ENCODE results near the gene GRK2. TPM values are rescaled to one million over a fixed set of nuclear protein-coding genes. Genes with fewer than 3 reads are reported as not detected.
A peak's percentile ranks its signal among the peaks of the same experiment; 100 is the strongest.

The GRK2 gene
- total and polyA plus RNA-seq, 2 of the 8 experiments (the other 6 are each of a cell fraction or from before 2014, with no cell fraction given): 47.3 to 49.7 TPM

GRCh38 chr11:67260406-67260805 lies 5.9 kb upstream of the GRK2 start:
- Histone ChIP-seq H2BK20ac (ENCODE audit: low read length) (no peak overlapping the region), H3K79me2 (ENCODE audit: control insufficient read depth in 1 of 2, insufficient read depth in 2 of 2, low read length in 2 of 2) (no peaks in the 10 kb centered on the region), H3K4me1 (replicated peaks in 1 of 4; ENCODE audit: control insufficient read depth in 3 of 4, insufficient read depth in 4 of 4, low read length in 3 of 4) (peaks cover 0 to 16% (median 13%) of the 10 kb centered on the region in 4 experiments; a peak in 6 of 7 replicates), H3K23me2 (ENCODE audit: low read depth, low read length) (no peaks in the 10 kb centered on the region; the same call in 1 of the 2 replicates), H3K56ac (replicated peaks; ENCODE audit: insufficient read length, low read depth, low read length) (no peak overlapping the region), H3K27ac (ENCODE audit: low read depth, low read length) (no peak overlapping the region), H3K27me3 (replicated peaks in 1 of 4; ENCODE audit: control insufficient read depth in 3 of 4, extremely low read depth in 1 of 4, insufficient read depth in 3 of 4, low read length in 3 of 4) (peaks cover 0 to 3% (median 0%) of the 10 kb centered on the region in 4 experiments; a peak in 5 of 7 replicates), H3K79me1 (ENCODE audit: low read depth, low read length) (0 out of 2 replicates have a peak, but pooled peaks cover 1% of the 10 kb centered on the region), H2BK15ac (ENCODE audit: low read length) (no peak overlapping the region), H4K91ac (replicated peaks; ENCODE audit: insufficient read length, low read length) (no peak overlapping the region), H2BK120ac (replicated peaks; ENCODE audit: low read depth, low read length) (no peak overlapping the region), H4K8ac (ENCODE audit: extremely low read depth, insufficient read depth, low read length) (no peak overlapping the region), H3K23ac (ENCODE audit: insufficient read length) (no peak overlapping the region), H2BK12ac (ENCODE audit: low read depth, low read length) (peak overlapping the region; percentile 55; the same call in 1 of the 2 replicates), H2AFZ (ENCODE audit: low read length) (no peak overlapping the region), H3K4ac (replicated peaks; ENCODE audit: insufficient read length, low read depth, low read length) (no peak overlapping the region), H4K5ac (ENCODE audit: insufficient read length, low read depth, low read length) (no peak overlapping the region), H3K18ac (ENCODE audit: extremely low read depth, low read length) (no peak overlapping the region), H3K4me3 (ENCODE audit: extremely low read depth in 1 of 4, insufficient read depth in 2 of 4, low read depth in 3 of 4, low read length in 4 of 4) (no peak overlapping the region), H3K36me3 (ENCODE audit: control insufficient read depth in 2 of 4, insufficient read depth in 4 of 4, low read length in 3 of 4) (peaks cover 7 to 17% (median 11%) of the 10 kb centered on the region in 4 experiments; a peak in 7 of 8 replicates), H3K14ac (ENCODE audit: insufficient read length) (no peak overlapping the region), H2BK5ac (ENCODE audit: low read depth, low read length) (no peak overlapping the region), H4K20me1 (replicated peaks in 1 of 2; ENCODE audit: control insufficient read depth in 1 of 2, insufficient read depth in 2 of 2, low read length in 2 of 2) (peaks cover 0 to 5% of the 10 kb centered on the region in 2 experiments), H3K9ac (replicated peaks in 1 of 4; ENCODE audit: extremely low read depth in 1 of 4, low read depth in 3 of 4, low read length in 3 of 4) (no peak overlapping the region), H3K4me2 (ENCODE audit: insufficient read depth in 1 of 2, low read depth in 2 of 2, low read length in 2 of 2) (no peak overlapping the region; a peak in 1 of 4 replicates), H3K9me3 (ENCODE audit: insufficient read depth in 2 of 2, low read depth in 1 of 2, low read length in 1 of 2) (no peaks in the 10 kb centered on the region), H2AK5ac (ENCODE audit: low read depth, low read length) (no peak overlapping the region)
- 90% methylated on average over 6 of the region's 6 CpGs; no CpG with 5 or more reads in 1 of the 2 experiments for WGBS, 2 experiments (ENCODE audit: extremely low coverage in 1 of 2, insufficient coverage in 1 of 2, insufficient read length in 1 of 2, insufficient replicate concordance in 2 of 2, low coverage in 1 of 2, low lambda C conversion rate in 2 of 2, missing lambda C conversion rate in 1 of 2)
- DNase-seq (ENCODE audit: low read depth in 1 of 2, low spot score in 2 of 2): no peak
- POLR2A ChIA-PET (ENCODE audit: partially characterized antibody): no interaction called here
- TF ChIP-seq TEAD4 (IDR thresholded peaks at IDR 0.05; ENCODE audit: low read depth, low read length) (no peak), RXRA (IDR thresholded peaks at IDR 0.05; ENCODE audit: insufficient read depth, low read depth, low read length) (no peak), POU5F1 (IDR thresholded peaks at IDR 0.05; ENCODE audit: low read depth, low read length) (no peak), RFX5 (IDR thresholded peaks at IDR 0.05; ENCODE audit: borderline replicate concordance, low read depth, low read length) (no peak), SP4 (IDR thresholded peaks at IDR 0.05; ENCODE audit: low read length) (no peak), CHD1 (IDR thresholded peaks at IDR 0.05; ENCODE audit: low read depth, low read length) (no peak), CREB1 (IDR thresholded peaks at IDR 0.05) (no peak), NRF1 (IDR thresholded peaks at IDR 0.05; ENCODE audit: low read depth, low read length) (no peak)
- FAIRE-seq: no peak
- CTCF ChIA-PET (ENCODE audit: partially characterized antibody): interaction anchor here (0.7 kb wide), 1 partner anchor 16 kb away, joined by 3 read pairs; no protein-coding TSS in a partner anchor

Data from H1 (cell line).